GM23338 (cell line): ENCODE measurements around the gene KCNMB3. TPM values are rescaled to one million over a fixed set of nuclear protein-coding genes. Genes with fewer than 3 reads are reported as not detected.

Source experiments
- ATAC-seq: fragments of 200-7000 bp; cut with Tn5 transposase; 3 replicates; pipeline ENCODE4 v1.9.1; 2020
- DNase-seq: peaks from one replicate; pipeline ENCODE4 v3.0.0-alpha.2; 2015; ENCODE audit warnings: low spot score
- H2AFZ ChIP-seq: fragments of 200-600 bp; sonication (generic); 2 replicates; pipeline ENCODE4 v1.8.0; 2016; ENCODE audit warnings: antibody characterized with exemption, mild to moderate bottlenecking, moderate library complexity
- H3F3A ChIP-seq: fragments of 200-600 bp; sonication (generic); replicated peaks from 2 replicates; pipeline ENCODE4 v1.8.0; 2017; ENCODE audit warnings: antibody characterized with exemption, mixed run types, low read depth
- H3K27ac ChIP-seq: fragments of 200-600 bp; sonication (generic); 2 replicates; pipeline ENCODE4 v1.6.1; 2016; ENCODE audit warnings: low read depth
- H3K27me3 ChIP-seq: fragments of 200-600 bp; sonication (generic); 2 replicates; pipeline ENCODE4 v1.8.0; 2016; ENCODE audit warnings: mild to moderate bottlenecking, mixed run types, moderate library complexity; ENCODE audit not compliant: insufficient read depth
- H3K36me3 ChIP-seq: fragments of 200-600 bp; sonication (generic); 2 replicates; pipeline ENCODE4 v1.8.0; 2016; ENCODE audit warnings: mild to moderate bottlenecking; ENCODE audit not compliant: insufficient read depth
- H3K4me1 ChIP-seq: fragments of 200-600 bp; sonication (generic); 2 replicates; pipeline ENCODE4 v1.8.0; 2016; ENCODE audit warnings: mild to moderate bottlenecking, moderate library complexity; ENCODE audit not compliant: insufficient read depth
- H3K4me2 ChIP-seq: fragments of 200-600 bp; sonication (generic); 2 replicates; pipeline ENCODE4 v1.7.1; 2017; ENCODE audit warnings: mixed run types
- H3K4me3 ChIP-seq: fragments of 200-600 bp; sonication (generic); 2 replicates; pipeline ENCODE4 v1.6.1; 2016; ENCODE audit warnings: mixed run types
- H3K79me2 ChIP-seq: fragments of 200-600 bp; sonication (generic); replicated peaks from 2 replicates; pipeline ENCODE4 v1.8.0; 2017; ENCODE audit warnings: mild to moderate bottlenecking; ENCODE audit not compliant: insufficient read depth
- H3K9me2 ChIP-seq: fragments of 200-600 bp; sonication (generic); 2 replicates; pipeline ENCODE4 v1.8.0; 2017; ENCODE audit not compliant: insufficient read depth
- H4K20me1 ChIP-seq: fragments of 200-600 bp; sonication (generic); replicated peaks from 2 replicates; pipeline ENCODE4 v1.8.0; 2017; ENCODE audit warnings: mild to moderate bottlenecking; ENCODE audit not compliant: insufficient read depth
- H3K27ac Mint-ChIP-seq: 2 replicates; pipeline ENCODE4 v1.8.0; 2020; ENCODE audit warnings: inconsistent platforms, mild to moderate bottlenecking, moderate library complexity, mixed read lengths
- H3K27me3 Mint-ChIP-seq: 3 replicates; pipeline ENCODE4 v1.8.0; 2022; ENCODE audit warnings: low read depth, mild to moderate bottlenecking, moderate library complexity, mixed read lengths, inconsistent platforms; ENCODE audit not compliant: insufficient read depth, poor library complexity
- H3K36me3 Mint-ChIP-seq: 3 replicates; pipeline ENCODE4 v1.8.0; 2021; ENCODE audit warnings: low read depth, mild to moderate bottlenecking, inconsistent platforms, moderate library complexity, mixed read lengths
- H3K4me1 Mint-ChIP-seq: 3 replicates; pipeline ENCODE4 v1.8.0; 2020; ENCODE audit warnings: mild to moderate bottlenecking, inconsistent platforms, mixed read lengths
- H3K4me3 Mint-ChIP-seq: 3 replicates; pipeline ENCODE4 v1.8.0; 2021; ENCODE audit warnings: moderate library complexity, mild to moderate bottlenecking, inconsistent platforms, mixed read lengths
- H3K9me3 Mint-ChIP-seq: 3 replicates; pipeline ENCODE4 v1.8.0; 2020; ENCODE audit warnings: moderate library complexity, mild to moderate bottlenecking, inconsistent platforms, mixed read lengths
- CREB1 ChIP-seq: fragments of 250-450 bp; sonication (Bioruptor Pico); IDR thresholded peaks from 2 replicates; pipeline ENCODE4 v1.5.0; 2020; ENCODE audit warnings: low read depth, mild to moderate bottlenecking, moderate library complexity
- EZH2 ChIP-seq: fragments of 200-600 bp; sonication (generic); IDR thresholded peaks from one replicate; pipeline ENCODE4 v1.8.0; 2017; ENCODE audit warnings: antibody characterized with exemption, mild to moderate bottlenecking, low read depth; ENCODE audit not compliant: unreplicated experiment
- EZH2phosphoT487 ChIP-seq: fragments of 200-600 bp; sonication (generic); IDR thresholded peaks from one replicate; pipeline ENCODE4 v1.8.1; 2018; ENCODE audit warnings: antibody characterized with exemption; ENCODE audit not compliant: unreplicated experiment
- JUNB ChIP-seq: IDR thresholded peaks from one replicate; pipeline ENCODE4 v1.6.1; 2016; ENCODE audit warnings: antibody characterized with exemption; ENCODE audit not compliant: unreplicated experiment
- NANOG ChIP-seq: IDR thresholded peaks from 2 replicates; pipeline ENCODE4 v1.6.1; 2016; ENCODE audit warnings: antibody characterized with exemption, borderline replicate concordance
- POLR2AphosphoS5 ChIP-seq: IDR thresholded peaks from 2 replicates; pipeline ENCODE4 v1.6.1; 2016; ENCODE audit warnings: antibody characterized with exemption, low read depth
- STAT1 ChIP-seq: IDR thresholded peaks from one replicate; pipeline ENCODE4 v1.6.1; 2016; ENCODE audit warnings: antibody characterized with exemption; ENCODE audit not compliant: unreplicated experiment
- ZNF114 ChIP-seq: fragments of 250-450 bp; sonication (Bioruptor Pico); IDR thresholded peaks from 2 replicates; pipeline ENCODE4 v1.5.0; 2020; ENCODE audit warnings: mild to moderate bottlenecking, moderate library complexity
- ZNF331 ChIP-seq: fragments of 250-450 bp; sonication (Bioruptor Pico); IDR thresholded peaks from 2 replicates; pipeline ENCODE4 v1.5.0; 2020; ENCODE audit warnings: low read depth, mild to moderate bottlenecking, moderate library complexity
- polyA plus RNA-seq: library from polyadenylated mRNA; unstranded; fragments of >200 nt; fragmentation: Nextera tagmentation; extraction: Ambion mirVana; gene quantifications from 2 replicates; pipeline ENCODE4 v1.2.1, GENCODE V29; 2016
- total RNA-seq: library from RNA; depleted of rRNA; stranded (reverse); fragments of >200 nt; shearing (Covaris generic); gene quantifications from 2 replicates; pipeline ENCODE4 v1.2.3, GENCODE V29; 2014
- TF ChIP-seq, protein P1 (sequence below): IDR thresholded peaks from one replicate; pipeline ENCODE4 v1.6.1; 2018; ENCODE audit warnings: antibody characterized with exemption; ENCODE audit not compliant: unreplicated experiment
- TF ChIP-seq, protein P2 (sequence below): fragments of 250-450 bp; sonication (Bioruptor Pico); IDR thresholded peaks from 2 replicates; pipeline ENCODE4 v1.5.0; 2020; ENCODE audit warnings: mild to moderate bottlenecking, moderate library complexity
- TF ChIP-seq, protein P3 (sequence below): IDR thresholded peaks from 2 replicates; pipeline ENCODE4 v1.6.1; 2016; ENCODE audit warnings: antibody characterized with exemption
- TF ChIP-seq, protein P4 (sequence below), 2 experiments: fragments of 200-600 bp in 1 of 2; sonication (generic) in 1 of 2; conservative IDR thresholded peaks; 2 replicates each; pipeline versions ENCODE4 v1.5.1 to v1.6.1; 2016 to 2017; ENCODE audit warnings: antibody characterized with exemption in 2 of 2, low read depth in 2 of 2, mild to moderate bottlenecking in 2 of 2, moderate library complexity in 1 of 2

The KCNMB3 gene
- total and polyA plus RNA-seq, 2 experiments from 2014 or later: 1.3 to 3.8 TPM

DNA sequence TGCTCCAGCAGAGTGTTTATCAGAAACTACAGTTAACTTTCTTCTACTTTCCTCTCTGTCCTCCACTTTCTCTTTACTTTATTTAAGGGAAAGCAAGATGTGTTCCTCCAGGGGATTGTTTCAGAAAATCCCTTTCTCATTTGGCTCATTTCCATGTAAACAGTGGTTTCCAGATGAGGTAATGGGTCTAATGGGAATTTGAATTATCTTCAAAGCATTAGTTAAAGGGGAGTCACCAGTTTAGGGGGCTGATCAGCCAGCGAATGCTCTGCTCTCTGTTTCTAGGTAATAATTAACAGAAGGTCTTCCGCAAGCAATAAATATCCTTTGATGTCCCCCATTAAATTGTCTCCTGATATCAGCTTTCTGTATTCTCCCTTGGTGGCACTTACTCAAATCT lies 41.5 kb upstream of the KCNMB3 start:
- Mint-ChIP-seq H3K4me3 (no peak overlapping the region), H3K36me3 (peaks cover 5% of the 10 kb centered on the region; the same call in 1 of the 3 replicates), H3K27ac (no peak overlapping the region), H3K9me3 (peaks cover 7% of the 10 kb centered on the region; the same call in 2 of the 3 replicates), H3K4me1 (peaks cover 12% of the 10 kb centered on the region; the same call in 2 of the 3 replicates), H3K27me3 (peaks cover 2% of the 10 kb centered on the region)
- Histone ChIP-seq H3K9me2 (no peaks in the 10 kb centered on the region), H3K4me2 (no peak overlapping the region), H2AFZ (peak overlapping the region; percentile 63), H3K79me2 (no peaks in the 10 kb centered on the region), H3K27me3 (no peaks in the 10 kb centered on the region), H3K4me3 (no peak overlapping the region), H3K27ac (no peak overlapping the region), H3K36me3 (no peaks in the 10 kb centered on the region), H3F3A (no peaks in the 10 kb centered on the region), H4K20me1 (no peaks in the 10 kb centered on the region), H3K4me1 (0 out of 2 replicates have a peak, but pooled peaks cover 4% of the 10 kb centered on the region)
- TF ChIP-seq, protein P1, sequence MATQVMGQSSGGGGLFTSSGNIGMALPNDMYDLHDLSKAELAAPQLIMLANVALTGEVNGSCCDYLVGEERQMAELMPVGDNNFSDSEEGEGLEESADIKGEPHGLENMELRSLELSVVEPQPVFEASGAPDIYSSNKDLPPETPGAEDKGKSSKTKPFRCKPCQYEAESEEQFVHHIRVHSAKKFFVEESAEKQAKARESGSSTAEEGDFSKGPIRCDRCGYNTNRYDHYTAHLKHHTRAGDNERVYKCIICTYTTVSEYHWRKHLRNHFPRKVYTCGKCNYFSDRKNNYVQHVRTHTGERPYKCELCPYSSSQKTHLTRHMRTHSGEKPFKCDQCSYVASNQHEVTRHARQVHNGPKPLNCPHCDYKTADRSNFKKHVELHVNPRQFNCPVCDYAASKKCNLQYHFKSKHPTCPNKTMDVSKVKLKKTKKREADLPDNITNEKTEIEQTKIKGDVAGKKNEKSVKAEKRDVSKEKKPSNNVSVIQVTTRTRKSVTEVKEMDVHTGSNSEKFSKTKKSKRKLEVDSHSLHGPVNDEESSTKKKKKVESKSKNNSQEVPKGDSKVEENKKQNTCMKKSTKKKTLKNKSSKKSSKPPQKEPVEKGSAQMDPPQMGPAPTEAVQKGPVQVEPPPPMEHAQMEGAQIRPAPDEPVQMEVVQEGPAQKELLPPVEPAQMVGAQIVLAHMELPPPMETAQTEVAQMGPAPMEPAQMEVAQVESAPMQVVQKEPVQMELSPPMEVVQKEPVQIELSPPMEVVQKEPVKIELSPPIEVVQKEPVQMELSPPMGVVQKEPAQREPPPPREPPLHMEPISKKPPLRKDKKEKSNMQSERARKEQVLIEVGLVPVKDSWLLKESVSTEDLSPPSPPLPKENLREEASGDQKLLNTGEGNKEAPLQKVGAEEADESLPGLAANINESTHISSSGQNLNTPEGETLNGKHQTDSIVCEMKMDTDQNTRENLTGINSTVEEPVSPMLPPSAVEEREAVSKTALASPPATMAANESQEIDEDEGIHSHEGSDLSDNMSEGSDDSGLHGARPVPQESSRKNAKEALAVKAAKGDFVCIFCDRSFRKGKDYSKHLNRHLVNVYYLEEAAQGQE: no peak
- TF ChIP-seq, protein P2, sequence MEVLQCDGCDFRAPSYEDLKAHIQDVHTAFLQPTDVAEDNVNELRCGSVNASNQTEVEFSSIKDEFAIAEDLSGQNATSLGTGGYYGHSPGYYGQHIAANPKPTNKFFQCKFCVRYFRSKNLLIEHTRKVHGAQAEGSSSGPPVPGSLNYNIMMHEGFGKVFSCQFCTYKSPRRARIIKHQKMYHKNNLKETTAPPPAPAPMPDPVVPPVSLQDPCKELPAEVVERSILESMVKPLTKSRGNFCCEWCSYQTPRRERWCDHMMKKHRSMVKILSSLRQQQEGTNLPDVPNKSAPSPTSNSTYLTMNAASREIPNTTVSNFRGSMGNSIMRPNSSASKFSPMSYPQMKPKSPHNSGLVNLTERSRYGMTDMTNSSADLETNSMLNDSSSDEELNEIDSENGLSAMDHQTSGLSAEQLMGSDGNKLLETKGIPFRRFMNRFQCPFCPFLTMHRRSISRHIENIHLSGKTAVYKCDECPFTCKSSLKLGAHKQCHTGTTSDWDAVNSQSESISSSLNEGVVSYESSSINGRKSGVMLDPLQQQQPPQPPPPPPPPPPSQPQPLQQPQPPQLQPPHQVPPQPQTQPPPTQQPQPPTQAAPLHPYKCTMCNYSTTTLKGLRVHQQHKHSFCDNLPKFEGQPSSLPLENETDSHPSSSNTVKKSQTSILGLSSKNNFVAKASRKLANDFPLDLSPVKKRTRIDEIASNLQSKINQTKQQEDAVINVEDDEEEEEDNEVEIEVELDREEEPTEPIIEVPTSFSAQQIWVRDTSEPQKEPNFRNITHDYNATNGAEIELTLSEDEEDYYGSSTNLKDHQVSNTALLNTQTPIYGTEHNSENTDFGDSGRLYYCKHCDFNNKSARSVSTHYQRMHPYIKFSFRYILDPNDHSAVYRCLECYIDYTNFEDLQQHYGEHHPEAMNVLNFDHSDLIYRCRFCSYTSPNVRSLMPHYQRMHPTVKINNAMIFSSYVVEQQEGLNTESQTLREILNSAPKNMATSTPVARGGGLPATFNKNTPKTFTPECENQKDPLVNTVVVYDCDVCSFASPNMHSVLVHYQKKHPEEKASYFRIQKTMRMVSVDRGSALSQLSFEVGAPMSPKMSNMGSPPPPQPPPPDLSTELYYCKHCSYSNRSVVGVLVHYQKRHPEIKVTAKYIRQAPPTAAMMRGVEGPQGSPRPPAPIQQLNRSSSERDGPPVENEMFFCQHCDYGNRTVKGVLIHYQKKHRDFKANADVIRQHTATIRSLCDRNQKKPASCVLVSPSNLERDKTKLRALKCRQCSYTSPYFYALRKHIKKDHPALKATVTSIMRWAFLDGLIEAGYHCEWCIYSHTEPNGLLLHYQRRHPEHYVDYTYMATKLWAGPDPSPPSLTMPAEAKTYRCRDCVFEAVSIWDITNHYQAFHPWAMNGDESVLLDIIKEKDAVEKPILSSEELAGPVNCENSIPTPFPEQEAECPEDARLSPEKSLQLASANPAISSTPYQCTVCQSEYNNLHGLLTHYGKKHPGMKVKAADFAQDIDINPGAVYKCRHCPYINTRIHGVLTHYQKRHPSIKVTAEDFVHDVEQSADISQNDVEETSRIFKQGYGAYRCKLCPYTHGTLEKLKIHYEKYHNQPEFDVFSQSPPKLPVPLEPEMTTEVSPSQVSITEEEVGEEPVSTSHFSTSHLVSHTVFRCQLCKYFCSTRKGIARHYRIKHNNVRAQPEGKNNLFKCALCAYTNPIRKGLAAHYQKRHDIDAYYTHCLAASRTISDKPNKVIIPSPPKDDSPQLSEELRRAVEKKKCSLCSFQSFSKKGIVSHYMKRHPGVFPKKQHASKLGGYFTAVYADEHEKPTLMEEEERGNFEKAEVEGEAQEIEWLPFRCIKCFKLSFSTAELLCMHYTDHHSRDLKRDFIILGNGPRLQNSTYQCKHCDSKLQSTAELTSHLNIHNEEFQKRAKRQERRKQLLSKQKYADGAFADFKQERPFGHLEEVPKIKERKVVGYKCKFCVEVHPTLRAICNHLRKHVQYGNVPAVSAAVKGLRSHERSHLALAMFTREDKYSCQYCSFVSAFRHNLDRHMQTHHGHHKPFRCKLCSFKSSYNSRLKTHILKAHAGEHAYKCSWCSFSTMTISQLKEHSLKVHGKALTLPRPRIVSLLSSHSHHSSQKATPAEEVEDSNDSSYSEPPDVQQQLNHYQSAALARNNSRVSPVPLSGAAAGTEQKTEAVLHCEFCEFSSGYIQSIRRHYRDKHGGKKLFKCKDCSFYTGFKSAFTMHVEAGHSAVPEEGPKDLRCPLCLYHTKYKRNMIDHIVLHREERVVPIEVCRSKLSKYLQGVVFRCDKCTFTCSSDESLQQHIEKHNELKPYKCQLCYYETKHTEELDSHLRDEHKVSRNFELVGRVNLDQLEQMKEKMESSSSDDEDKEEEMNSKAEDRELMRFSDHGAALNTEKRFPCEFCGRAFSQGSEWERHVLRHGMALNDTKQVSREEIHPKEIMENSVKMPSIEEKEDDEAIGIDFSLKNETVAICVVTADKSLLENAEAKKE (CRISPR knock-in tag): no peak
- TF ChIP-seq POLR2AphosphoS5 (no peak), JUNB (no peak), CREB1 (CRISPR knock-in tag) (no peak), EZH2 (no peak), NANOG (no peak), STAT1 (no peak), ZNF114 (no peak), ZNF331 (CRISPR knock-in tag) (no peak), EZH2phosphoT487 (no peak)
- TF ChIP-seq, protein P3, sequence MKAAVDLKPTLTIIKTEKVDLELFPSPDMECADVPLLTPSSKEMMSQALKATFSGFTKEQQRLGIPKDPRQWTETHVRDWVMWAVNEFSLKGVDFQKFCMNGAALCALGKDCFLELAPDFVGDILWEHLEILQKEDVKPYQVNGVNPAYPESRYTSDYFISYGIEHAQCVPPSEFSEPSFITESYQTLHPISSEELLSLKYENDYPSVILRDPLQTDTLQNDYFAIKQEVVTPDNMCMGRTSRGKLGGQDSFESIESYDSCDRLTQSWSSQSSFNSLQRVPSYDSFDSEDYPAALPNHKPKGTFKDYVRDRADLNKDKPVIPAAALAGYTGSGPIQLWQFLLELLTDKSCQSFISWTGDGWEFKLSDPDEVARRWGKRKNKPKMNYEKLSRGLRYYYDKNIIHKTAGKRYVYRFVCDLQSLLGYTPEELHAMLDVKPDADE: no peak
- TF ChIP-seq, protein P4, sequence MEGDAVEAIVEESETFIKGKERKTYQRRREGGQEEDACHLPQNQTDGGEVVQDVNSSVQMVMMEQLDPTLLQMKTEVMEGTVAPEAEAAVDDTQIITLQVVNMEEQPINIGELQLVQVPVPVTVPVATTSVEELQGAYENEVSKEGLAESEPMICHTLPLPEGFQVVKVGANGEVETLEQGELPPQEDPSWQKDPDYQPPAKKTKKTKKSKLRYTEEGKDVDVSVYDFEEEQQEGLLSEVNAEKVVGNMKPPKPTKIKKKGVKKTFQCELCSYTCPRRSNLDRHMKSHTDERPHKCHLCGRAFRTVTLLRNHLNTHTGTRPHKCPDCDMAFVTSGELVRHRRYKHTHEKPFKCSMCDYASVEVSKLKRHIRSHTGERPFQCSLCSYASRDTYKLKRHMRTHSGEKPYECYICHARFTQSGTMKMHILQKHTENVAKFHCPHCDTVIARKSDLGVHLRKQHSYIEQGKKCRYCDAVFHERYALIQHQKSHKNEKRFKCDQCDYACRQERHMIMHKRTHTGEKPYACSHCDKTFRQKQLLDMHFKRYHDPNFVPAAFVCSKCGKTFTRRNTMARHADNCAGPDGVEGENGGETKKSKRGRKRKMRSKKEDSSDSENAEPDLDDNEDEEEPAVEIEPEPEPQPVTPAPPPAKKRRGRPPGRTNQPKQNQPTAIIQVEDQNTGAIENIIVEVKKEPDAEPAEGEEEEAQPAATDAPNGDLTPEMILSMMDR (conservative IDR thresholded peaks at IDR 0.05; ENCODE audit: low read depth in 2 of 2): no peak
- no peak for ATAC-seq
- no peak for DNase-seq
